Subcutaneous adipose tissue (tissue), 4 donors: ENCODE measurements around the gene PLTP. TPM values are rescaled to one million over a fixed set of nuclear protein-coding genes. Genes with fewer than 3 reads are reported as not detected.

ENCODE experiments used
- total RNA-seq, 4 donors: library from RNA; depleted of rRNA; stranded (reverse); fragments of >200 nt; gene quantifications; one replicate each; pipeline ENCODE4 v1.1.0, GENCODE V29; 2016
- TF ChIP-seq, protein P1 (sequence below): fragments of 450-650 bp; IDR thresholded peaks from one replicate; pipeline ENCODE4 v1.5.1; 2016; ENCODE audit warnings: low read depth, mild to moderate bottlenecking, control low read depth, antibody characterized with exemption, moderate library complexity

PLTP gene
- total RNA-seq, 4 donors from 2014 or later = 135 to 475 (median 261) TPM

DNA sequence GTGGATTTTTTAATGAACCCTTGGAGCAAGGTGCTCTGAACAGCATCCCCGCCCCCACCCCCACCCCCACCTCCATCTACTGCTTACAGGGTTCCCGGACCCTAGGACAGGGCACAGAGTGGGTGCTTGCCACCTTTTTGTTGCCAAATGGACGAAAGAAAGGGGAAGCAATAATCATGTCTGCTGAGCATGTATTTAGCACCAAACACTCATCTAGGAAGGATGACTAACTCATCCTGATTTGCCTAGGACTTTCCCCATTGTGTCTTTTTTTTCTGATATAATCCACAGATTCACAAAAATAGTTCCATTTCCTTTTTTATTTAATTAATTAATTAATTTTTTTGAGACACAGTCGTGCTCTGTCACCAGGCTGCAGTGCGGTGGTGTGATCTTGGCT, 1.2 kb upstream of the PLTP start:
- TF ChIP-seq, protein P1, sequence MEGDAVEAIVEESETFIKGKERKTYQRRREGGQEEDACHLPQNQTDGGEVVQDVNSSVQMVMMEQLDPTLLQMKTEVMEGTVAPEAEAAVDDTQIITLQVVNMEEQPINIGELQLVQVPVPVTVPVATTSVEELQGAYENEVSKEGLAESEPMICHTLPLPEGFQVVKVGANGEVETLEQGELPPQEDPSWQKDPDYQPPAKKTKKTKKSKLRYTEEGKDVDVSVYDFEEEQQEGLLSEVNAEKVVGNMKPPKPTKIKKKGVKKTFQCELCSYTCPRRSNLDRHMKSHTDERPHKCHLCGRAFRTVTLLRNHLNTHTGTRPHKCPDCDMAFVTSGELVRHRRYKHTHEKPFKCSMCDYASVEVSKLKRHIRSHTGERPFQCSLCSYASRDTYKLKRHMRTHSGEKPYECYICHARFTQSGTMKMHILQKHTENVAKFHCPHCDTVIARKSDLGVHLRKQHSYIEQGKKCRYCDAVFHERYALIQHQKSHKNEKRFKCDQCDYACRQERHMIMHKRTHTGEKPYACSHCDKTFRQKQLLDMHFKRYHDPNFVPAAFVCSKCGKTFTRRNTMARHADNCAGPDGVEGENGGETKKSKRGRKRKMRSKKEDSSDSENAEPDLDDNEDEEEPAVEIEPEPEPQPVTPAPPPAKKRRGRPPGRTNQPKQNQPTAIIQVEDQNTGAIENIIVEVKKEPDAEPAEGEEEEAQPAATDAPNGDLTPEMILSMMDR = no peak

DNA sequence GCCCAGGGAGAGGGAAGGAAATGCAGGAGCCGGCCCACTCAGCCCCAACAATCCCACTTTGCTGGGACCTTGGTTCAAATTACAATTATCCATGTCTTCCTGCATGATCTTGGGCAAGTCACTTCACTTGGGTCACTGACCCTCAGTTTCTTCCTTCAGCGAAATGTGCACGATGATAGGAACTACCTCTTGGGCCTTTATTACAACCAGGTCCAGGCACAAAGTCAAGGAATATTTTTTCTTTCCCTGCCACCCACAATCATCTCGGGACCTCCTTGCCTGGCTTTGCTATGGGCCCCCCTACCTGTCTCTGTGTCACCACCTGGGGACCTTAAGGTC, 358 bp upstream of the PLTP start:
- TF ChIP-seq, protein P1 = no peak

DNA sequence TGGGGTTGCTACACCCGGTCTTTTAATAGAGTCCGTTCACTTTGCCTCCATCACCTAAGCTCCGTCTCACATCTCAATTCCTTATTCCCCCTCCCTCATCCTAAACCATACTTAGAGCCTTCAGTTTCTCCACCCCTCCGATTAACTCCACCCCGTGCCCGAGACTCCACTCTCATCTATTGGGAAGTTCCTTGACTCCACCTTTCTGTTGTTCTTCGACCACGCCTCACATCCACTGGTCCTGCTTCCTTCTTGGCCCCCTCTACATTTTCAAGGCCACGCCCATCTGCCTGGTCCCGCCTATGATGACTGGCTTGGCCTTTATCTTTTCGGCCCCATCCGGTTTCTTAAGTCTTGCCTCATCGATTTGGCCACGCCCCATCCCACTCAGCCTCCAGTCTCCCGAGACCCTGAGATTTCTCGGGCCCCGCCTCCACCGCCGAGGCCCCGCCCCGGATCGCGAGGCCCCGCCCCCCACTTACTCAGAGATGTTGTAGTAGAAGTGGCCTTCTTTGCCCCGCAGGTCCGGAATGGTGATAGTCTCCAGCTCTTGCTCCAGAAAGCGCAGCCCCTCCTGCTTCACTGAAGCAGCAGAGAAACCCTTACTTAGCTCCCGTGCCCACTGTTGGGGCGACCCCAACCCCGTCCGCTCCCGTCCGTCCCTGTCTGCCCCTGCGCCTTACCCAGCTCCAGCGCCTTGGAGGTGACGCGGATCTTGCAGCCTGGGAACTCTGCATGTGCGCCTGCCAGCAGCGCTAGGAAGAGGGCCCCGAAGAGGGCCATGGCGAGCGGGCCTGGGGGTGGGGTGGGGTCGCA, 1.1 kb downstream of the PLTP start:
- TF ChIP-seq, protein P1 = no peak

DNA sequence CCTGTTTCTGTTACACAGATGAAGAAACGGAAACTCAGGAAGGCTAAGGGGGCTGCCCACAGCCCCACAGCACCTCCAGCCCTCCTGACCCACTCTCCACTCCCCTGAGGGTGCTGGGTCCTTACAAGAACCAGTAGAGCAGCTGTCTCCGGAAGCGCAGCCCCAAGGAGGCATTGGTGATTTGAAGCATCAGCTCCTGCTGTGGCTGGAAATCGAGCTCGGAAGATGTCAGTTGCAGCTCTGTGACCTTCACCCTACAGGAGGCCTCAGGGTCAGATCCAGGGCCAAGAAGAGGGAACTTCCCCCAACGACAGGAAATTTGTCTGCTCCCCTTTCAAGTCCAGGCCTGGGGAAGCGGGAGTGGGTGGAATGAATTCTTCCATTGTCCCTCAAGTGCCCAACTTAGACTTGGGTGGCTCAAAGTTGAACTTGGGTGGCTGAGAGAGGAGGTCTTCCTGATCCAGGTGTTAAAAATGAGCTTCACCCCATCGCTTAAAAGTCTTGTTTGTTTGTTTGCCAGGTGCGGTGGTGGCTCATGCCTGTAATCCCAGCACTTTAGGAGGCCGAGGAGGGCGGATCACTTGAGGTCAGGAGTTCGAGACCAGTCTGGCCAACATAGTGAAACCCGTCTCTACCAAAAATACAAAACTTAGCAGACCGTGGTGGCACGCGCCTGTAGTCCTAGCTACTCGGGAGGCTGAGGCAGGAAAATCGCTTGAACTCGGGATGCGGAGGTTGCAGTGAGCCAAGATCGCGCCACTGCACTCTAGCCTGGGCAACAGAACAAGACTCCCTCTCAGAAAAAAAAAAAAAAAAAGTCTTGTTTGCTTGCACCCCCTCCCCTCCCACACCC, 1.9 kb downstream of the PLTP start:
- TF ChIP-seq, protein P1 = no peak

DNA sequence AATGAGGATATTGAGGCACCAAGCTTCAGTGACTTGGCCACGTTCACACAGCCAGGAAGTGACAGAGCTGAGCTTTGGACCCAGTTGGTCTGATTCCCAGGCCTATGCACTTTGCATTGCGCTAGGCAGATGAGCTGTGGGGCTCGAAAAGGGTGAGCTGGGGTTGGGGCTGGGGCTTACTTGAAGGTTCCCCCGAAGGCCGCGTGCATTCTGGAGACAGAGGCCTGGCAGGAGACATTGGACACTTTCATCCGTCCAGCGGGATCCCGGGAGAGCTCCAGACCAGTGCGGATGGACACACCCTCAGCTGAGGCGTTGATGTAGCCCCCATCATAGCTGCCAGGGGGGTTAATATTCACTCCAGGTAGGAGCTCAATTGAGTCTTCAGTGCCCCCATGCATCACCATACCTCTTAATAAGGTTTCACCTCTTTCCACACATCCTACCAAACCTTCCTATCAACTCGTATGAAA, 2.6 kb downstream of the PLTP start:
- TF ChIP-seq, protein P1 = no peak

DNA sequence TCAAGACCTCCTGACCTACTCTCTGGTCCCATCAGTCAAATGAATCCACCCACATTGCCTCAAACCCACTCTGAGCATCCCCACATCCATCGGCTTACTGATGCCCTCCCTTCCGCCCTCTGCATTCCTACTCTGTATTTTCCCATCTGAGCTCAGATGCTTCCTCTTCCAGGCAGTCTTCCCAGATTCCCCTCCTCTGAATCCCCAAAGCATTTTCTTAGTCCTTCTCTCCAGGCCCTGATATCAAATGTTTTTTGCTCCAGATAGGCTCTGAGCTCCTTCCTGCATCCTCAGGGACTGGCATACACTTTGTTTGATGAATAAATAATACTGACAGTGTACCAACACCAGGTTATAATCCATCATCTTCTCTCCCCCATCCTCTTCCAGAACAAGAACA, 3.9 kb downstream of the PLTP start:
- TF ChIP-seq, protein P1 = no peak
